22Rv1 (cell line): ENCODE data around the gene PES1.

ENCODE experiments used
- CTCF ChIP-seq: fragments of 450-650 bp; IDR thresholded peaks from 2 replicates; pipeline ENCODE4 v1.5.1; 2017; ENCODE audit warnings: mild to moderate bottlenecking
- ZFX ChIP-seq: fragments of 450-650 bp; IDR thresholded peaks from 2 replicates; pipeline ENCODE4 v1.6.1; 2017; ENCODE audit warnings: antibody characterized with exemption, borderline replicate concordance

- TF ChIP-seq CTCF, result no peak
- TF ChIP-seq ZFX, result no peak
These were observed 15.7 kb upstream of the PES1 start for GRCh38 chr22:30607300-30607930.
